Endodermal cell (in vitro differentiated cells): ENCODE measurements around the gene LRRC45. TPM values are rescaled to one million over a fixed set of nuclear protein-coding genes. Genes with fewer than 3 reads are reported as not detected.

Experiments
- DNase-seq: peaks from one replicate; pipeline ENCODE4 v3.0.0-alpha.2; 2017
- H3K27ac ChIP-seq: 2 replicates; pipeline ENCODE4 v1.5.1; 2013; ENCODE audit warnings: mild to moderate bottlenecking, low read depth, low read length, moderate library complexity
- H3K27me3 ChIP-seq: 2 replicates; pipeline ENCODE4 v1.6.1; 2013; ENCODE audit warnings: mild to moderate bottlenecking, low read length, moderate library complexity; ENCODE audit not compliant: insufficient read depth, control insufficient read depth, poor library complexity, severe bottlenecking
- H3K36me3 ChIP-seq: 2 replicates; pipeline ENCODE4 v1.7.0; 2013; ENCODE audit warnings: mild to moderate bottlenecking, low read length, moderate library complexity; ENCODE audit not compliant: control insufficient read depth, insufficient read depth
- H3K4me1 ChIP-seq: one replicate; pipeline ENCODE4 v1.7.0; 2013; ENCODE audit warnings: low read length; ENCODE audit not compliant: control insufficient read depth, insufficient read depth
- H3K4me3 ChIP-seq: 2 replicates; pipeline ENCODE4 v1.5.1; 2013; ENCODE audit warnings: mild to moderate bottlenecking, low read length, moderate library complexity
- H3K9ac ChIP-seq: 2 replicates; pipeline ENCODE4 v1.6.1; 2013; ENCODE audit warnings: mild to moderate bottlenecking, low read length, moderate library complexity; ENCODE audit not compliant: poor library complexity, severe bottlenecking; ENCODE audit errors: extremely low read depth
- H3K9me3 ChIP-seq: 2 replicates; pipeline ENCODE4 v1.6.1; 2013; ENCODE audit warnings: mild to moderate bottlenecking, low read length, moderate library complexity; ENCODE audit not compliant: control insufficient read depth
- H3K27ac Mint-ChIP-seq: 2 replicates; pipeline ENCODE4 v1.8.0; 2020; ENCODE audit warnings: mixed read lengths
- H3K27me3 Mint-ChIP-seq: 2 replicates; pipeline ENCODE4 v1.8.0; 2021; ENCODE audit warnings: mild to moderate bottlenecking, mixed read lengths; ENCODE audit not compliant: insufficient read depth
- H3K36me3 Mint-ChIP-seq: 2 replicates; pipeline ENCODE4 v1.8.0; 2020; ENCODE audit warnings: low read depth, mixed read lengths
- H3K4me1 Mint-ChIP-seq: 2 replicates; pipeline ENCODE4 v1.8.0; 2020; ENCODE audit warnings: mixed read lengths
- H3K4me3 Mint-ChIP-seq: 2 replicates; pipeline ENCODE4 v1.8.0; 2020; ENCODE audit warnings: mild to moderate bottlenecking, moderate library complexity, mixed read lengths
- H3K9me3 Mint-ChIP-seq: 2 replicates; pipeline ENCODE4 v1.8.0; 2020; ENCODE audit warnings: mild to moderate bottlenecking, mixed read lengths
- CTCF ChIP-seq: fragments of 200-600 bp; sonication (generic); conservative IDR thresholded peaks from 2 replicates; pipeline ENCODE4 v1.5.0; 2021; ENCODE audit warnings: antibody characterized with exemption, mild to moderate bottlenecking
- whole genome bisulfite sequencing, 2 experiments: methylation state at CpG; one replicate each; pipeline versions ENCODE4 v1.1.5 to v1.1.7; 2013; ENCODE audit warnings: missing lambda C conversion rate in 2 of 2, mixed read lengths in 1 of 2; ENCODE audit not compliant: insufficient coverage in 1 of 2, insufficient read length in 1 of 2; 5-methylcytosine and 5-hydroxymethylcytosine counted together
- total RNA-seq, 2 donors: library from RNA; stranded (reverse); fragmentation: NEBNext Ultra II Directional in 1 of 2; extraction: Animal tissue kit (Norgen Biotek cat#: 25700) in 1 of 2; gene quantifications; 2 replicates in 1 of 2; 3 replicates in 1 of 2; pipeline ENCODE4 v1.2.1, GENCODE V29; 2021

The LRRC45 gene
- total RNA-seq, 2 donors from 2014 or later, result 35.1 to 38.9 TPM

DNA sequence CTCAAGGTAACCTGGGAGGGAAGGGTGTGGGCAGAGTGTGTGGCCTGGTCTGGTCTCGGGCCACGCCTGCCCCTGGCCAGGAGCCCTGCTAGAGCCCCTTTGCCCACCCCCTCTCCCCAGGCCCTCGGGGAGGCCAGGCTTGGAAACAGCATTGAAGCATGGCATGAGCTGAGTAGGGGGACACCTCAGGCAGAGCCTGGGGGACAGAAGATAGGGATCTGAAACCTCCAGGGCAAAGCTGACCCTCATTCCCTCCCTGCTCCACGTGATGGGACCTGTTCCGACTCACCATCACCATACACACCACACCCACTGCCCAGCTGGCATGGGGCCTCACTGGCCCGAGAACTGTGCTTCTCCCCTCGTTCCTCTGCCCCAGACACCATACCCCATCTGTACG lies 26.0 kb downstream of the LRRC45 start:
- Histone ChIP-seq H3K4me1 (no peaks in the 10 kb centered on the region), H3K36me3 (peaks cover 34% of the 10 kb centered on the region), H3K27ac (no peak overlapping the region), H3K9me3 (no peaks in the 10 kb centered on the region), H3K9ac (no peak overlapping the region), H3K4me3 (no peak overlapping the region), H3K27me3 (no peaks in the 10 kb centered on the region)
- peaks cover 11% of the 10 kb centered on the region for H3K36me3 Mint-ChIP-seq
- 94% methylated on average over 3 to 6 of the region's 8 CpGs for WGBS, 2 experiments
- no peak overlapping the region for H3K27ac Mint-ChIP-seq
- H3K4me1 Mint-ChIP-seq, result peaks cover 4% of the 10 kb centered on the region
- no peak for DNase-seq
- H3K9me3 Mint-ChIP-seq, result no peaks in the 10 kb centered on the region
- H3K27me3 Mint-ChIP-seq, result no peaks in the 10 kb centered on the region
- no peak for TF ChIP-seq CTCF
- no peak overlapping the region for H3K4me3 Mint-ChIP-seq

DNA sequence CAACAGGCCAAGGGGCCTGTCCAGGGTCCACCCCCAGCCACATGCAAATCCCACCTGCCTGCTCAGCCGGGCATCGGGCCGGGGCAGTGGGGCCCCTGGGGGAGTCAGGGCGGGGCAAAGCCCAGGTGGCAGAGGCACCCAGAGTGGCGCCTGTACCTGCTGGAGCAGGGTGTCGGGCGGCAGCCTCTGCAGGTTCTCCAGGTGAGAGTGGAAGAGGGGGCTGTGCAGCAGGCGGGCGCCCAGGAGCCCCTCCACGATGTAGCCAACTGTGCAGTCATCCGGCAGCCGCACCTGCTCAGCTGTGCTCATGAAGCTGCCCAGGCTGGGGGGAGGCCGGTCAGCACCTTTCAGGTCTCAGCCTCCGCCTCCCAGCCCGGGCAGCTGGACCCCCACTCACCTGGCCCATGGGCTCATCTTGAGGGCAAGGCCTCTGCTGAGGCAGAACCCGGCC lies 26.4 kb downstream of the LRRC45 start:
- Histone ChIP-seq H3K27ac (no peak overlapping the region), H3K4me1 (no peaks in the 10 kb centered on the region), H3K27me3 (no peaks in the 10 kb centered on the region), H3K9me3 (no peaks in the 10 kb centered on the region), H3K36me3 (peaks cover 37% of the 10 kb centered on the region), H3K4me3 (no peak overlapping the region), H3K9ac (no peak overlapping the region)
- no peak for DNase-seq
- H3K27ac Mint-ChIP-seq, result no peak overlapping the region
- H3K4me3 Mint-ChIP-seq, result no peak overlapping the region
- H3K4me1 Mint-ChIP-seq, result peaks cover 4% of the 10 kb centered on the region
- H3K9me3 Mint-ChIP-seq, result no peaks in the 10 kb centered on the region
- H3K27me3 Mint-ChIP-seq, result no peaks in the 10 kb centered on the region
- WGBS, 2 experiments, result 94 to 95% methylated on average over 9 to 16 of the region's 16 CpGs
- H3K36me3 Mint-ChIP-seq, result peaks cover 11% of the 10 kb centered on the region
- no peak for TF ChIP-seq CTCF

GRCh38 chr17:82050152-82050760 lies 27.2 kb downstream of the LRRC45 start:
- H3K36me3 ChIP-seq, result peaks cover 44% of the 10 kb centered on the region
- peak overlapping the region; percentile 78 for H3K4me3 Mint-ChIP-seq
- H3K9ac ChIP-seq, result peak overlapping the region; percentile 44
- peak overlapping the region; percentile 82 for H3K4me3 ChIP-seq
- no peaks in the 10 kb centered on the region for H3K27me3 Mint-ChIP-seq
- H3K36me3 Mint-ChIP-seq, result peaks cover 15% of the 10 kb centered on the region
- no peaks in the 10 kb centered on the region for H3K4me1 ChIP-seq
- WGBS, 2 experiments, result 93 to 97% methylated on average over 21 to 28 of the region's 28 CpGs
- H3K27ac ChIP-seq, result no peak overlapping the region
- H3K9me3 Mint-ChIP-seq, result no peaks in the 10 kb centered on the region
- no peak overlapping the region for H3K27ac Mint-ChIP-seq
- DNase-seq, result no peak
- no peaks in the 10 kb centered on the region for H3K27me3 ChIP-seq
- H3K4me1 Mint-ChIP-seq, result peaks cover 4% of the 10 kb centered on the region
- no peak for TF ChIP-seq CTCF
- H3K9me3 ChIP-seq, result no peaks in the 10 kb centered on the region
